ENCODE measurements around the gene KCNQ1. TPM values are rescaled to one million over a fixed set of nuclear protein-coding genes. Genes with fewer than 3 reads are reported as not detected.

Gene KCNQ1, protein sequence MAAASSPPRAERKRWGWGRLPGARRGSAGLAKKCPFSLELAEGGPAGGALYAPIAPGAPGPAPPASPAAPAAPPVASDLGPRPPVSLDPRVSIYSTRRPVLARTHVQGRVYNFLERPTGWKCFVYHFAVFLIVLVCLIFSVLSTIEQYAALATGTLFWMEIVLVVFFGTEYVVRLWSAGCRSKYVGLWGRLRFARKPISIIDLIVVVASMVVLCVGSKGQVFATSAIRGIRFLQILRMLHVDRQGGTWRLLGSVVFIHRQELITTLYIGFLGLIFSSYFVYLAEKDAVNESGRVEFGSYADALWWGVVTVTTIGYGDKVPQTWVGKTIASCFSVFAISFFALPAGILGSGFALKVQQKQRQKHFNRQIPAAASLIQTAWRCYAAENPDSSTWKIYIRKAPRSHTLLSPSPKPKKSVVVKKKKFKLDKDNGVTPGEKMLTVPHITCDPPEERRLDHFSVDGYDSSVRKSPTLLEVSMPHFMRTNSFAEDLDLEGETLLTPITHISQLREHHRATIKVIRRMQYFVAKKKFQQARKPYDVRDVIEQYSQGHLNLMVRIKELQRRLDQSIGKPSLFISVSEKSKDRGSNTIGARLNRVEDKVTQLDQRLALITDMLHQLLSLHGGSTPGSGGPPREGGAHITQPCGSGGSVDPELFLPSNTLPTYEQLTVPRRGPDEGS
- 0.31 to 0.81 TPM (median 0.43 TPM) in 5 replicates for total RNA-seq (2022; extraction: Qiagen RNA extraction; ENCODE audit: low read depth)

DNA sequence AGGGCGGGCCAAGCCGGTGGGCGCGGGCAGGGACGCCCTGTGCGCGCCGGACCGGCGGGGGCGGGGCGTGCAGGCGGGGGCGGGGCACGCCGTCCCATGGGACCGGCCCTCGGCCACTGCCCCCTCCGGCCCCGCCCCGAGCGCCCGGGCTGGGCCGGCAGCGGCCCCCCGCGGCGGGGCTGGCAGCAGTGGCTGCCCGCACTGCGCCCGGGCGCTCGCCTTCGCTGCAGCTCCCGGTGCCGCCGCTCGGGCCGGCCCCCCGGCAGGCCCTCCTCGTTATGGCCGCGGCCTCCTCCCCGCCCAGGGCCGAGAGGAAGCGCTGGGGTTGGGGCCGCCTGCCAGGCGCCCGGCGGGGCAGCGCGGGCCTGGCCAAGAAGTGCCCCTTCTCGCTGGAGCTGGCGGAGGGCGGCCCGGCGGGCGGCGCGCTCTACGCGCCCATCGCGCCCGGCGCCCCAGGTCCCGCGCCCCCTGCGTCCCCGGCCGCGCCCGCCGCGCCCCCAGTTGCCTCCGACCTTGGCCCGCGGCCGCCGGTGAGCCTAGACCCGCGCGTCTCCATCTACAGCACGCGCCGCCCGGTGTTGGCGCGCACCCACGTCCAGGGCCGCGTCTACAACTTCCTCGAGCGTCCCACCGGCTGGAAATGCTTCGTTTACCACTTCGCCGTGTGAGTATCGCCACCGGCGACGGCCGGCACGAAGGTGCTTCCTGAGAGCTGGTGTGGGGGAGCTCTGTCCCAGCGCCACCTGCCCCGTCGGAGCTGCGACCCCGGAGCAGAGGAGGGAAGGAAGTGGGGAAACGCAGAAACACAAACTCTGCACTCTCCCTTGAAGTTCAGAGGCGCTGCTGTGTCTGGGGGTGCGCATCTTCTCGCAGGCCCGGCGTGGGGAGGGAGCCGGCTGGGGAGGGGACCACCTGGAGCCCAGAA, at the start of gene KCNQ1:
Gene KCNQ1, plus strand, starts transcription at position 188 of the 925 bp plus-strand sequence. Its CDS starts 91 bp downstream, at position 279.

DNA sequence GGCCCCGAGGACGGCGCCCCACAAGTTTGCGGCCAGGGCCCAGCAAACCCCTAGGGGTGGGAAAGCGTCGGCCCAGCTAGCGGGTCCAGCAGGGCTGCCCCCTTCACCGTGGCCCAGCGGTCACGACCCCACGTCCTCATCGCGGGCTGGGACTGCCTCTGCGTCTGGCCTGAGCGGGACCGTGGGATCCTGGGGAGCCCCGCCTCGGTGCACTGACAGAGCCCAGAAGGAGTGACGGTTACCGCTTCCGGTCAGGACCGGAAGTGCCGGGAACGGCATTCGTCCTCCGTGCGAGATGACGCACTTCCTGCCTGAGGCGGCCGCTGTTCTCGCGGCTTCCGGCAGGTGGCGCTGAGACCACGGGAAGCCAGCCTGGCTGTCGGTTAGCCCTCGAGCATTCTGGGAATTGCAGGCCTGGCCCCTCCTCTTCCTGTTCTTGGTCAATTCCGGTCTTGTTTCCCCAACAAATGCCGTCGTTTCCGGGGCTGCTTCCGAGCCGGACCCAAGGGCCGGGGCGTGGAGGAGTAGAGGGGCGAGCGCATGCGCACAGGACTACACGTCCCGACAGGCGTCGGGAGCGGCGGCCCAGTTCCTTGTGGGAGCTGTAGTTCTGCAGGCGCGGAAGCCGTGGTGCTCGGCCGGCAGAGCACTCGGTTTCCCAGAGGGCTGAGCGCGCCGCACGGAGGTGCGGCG, 44.6 kb upstream of the KCNQ1 start, which contains the start of gene TSSC4:
Gene TSSC4, plus strand, starts transcription at position 682 of the 693 bp plus-strand sequence. CDS start 1,884 bp downstream, outside the sequence.

DNA sequence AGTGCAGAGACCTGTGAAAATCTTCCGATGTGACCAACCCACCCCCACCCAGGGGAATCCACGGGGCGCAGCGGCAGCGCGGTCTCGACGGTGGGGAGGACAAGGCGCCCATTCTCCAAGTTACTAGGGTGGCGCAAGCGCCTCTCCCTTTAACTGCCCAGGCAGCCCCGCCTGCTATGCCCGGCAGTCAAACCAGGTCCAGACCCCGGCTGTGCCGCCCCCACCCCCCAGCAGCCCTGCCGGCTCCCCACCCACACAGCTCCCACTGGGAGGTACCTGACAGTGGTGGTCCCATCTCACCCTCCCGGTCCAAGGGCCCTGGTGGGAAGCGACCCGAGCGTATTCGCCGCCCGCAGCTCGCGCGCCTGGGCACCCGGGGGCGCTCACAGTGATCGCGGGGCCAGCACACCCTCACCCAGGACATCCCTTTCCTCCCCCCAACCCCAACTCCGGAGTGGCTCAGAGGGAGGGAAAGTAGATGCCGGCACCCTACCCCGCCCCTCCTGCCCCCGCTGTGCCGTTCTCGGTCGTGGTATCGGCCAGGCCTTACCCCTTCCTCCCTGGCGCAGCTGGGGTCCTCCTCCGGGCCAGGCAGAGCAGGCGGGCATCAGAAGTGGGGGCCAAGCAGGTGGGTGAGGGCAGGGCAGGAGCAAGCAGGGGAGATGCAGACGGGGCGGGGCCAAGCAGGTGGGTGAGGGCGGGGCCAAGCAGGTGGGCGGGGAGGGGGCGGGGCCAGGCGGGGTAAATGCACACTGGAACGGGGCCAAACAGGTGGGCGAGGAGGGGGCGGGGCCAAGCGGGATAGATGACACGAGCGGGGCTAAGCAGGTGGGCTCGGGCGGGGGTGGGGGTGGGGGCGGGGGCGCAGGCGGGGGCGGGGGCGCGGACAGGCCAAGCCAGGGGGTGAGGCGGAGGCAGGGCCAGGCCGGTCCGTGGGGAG, 657 bp upstream of the KCNQ1 start, which contains the start of gene TRPM5:
Gene TRPM5, minus strand, starts transcription at position 634 of the 940 bp plus-strand sequence. CDS start 21,478 bp downstream, outside the sequence.

DNA sequence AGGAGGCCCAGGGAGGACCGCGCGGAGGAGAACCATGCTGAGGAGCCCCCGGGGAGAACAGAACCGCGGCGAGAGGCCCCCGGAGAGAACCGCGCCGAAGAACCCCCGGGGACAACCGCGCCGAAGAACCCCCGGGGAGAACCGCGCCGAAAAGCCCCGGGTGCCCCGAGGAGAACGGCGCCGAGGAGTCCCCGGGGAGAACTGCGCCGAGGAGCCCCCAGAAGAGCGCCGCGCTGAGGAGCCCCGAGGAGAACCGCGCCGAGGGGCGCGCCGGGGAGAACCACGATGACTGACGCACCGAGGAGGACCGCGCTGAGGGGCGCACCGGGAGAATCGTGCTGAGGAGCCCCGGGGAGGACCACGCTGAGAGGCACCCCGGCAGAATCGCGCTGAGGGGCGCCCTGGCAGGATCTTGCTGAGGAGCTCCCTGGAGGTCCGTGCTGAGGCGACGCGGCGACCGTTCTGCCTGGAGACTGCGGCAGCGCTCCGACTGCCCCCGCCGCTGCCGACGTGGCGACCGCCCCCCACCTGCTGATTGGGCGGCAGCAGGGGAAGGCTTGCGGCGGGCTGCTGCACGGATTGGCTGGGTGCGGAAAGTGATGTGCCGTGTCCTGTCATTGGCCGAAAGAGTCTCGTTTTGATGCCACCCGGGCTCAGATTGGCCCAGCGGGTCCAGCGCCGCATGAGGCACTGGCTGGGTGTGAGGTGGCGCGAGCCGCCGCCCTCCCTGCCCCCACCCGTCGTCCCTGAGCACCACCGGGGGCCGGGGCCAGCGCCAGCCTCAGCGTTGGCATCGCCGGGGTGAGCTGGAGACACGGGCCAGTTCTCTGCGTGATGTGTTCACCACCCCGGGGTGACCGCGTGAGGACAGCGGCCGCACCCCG, 255.0 kb downstream of the KCNQ1 start, which contains the start of gene KCNQ1OT1:
Gene KCNQ1OT1, minus strand, starts transcription at position 464 of the 884 bp plus-strand sequence.

GRCh38 chr11:2885678-2886081, 440.9 kb downstream of the KCNQ1 start, which contains the start of gene CDKN1C:
TSS of gene CDKN1C (minus strand) at chr11:2885775. CDS start at chr11:2885456, 319 bp downstream.

Other genes with a start within 250 kb of the KCNQ1 start
- gene ASCL2, start 174.4 kb upstream of the KCNQ1 start, total RNA-seq (2022; extraction: Qiagen RNA extraction; ENCODE audit: low read depth) = 0.07 TPM in 1 of 5 replicates, not detected in the others
- not detected in 5 replicates for gene C11orf21, start 143.1 kb upstream of the KCNQ1 start, total RNA-seq (2022; extraction: Qiagen RNA extraction; ENCODE audit: low read depth)
- gene TSPAN32, start 143.0 kb upstream of the KCNQ1 start, total RNA-seq (2022; extraction: Qiagen RNA extraction; ENCODE audit: low read depth) = not detected in 5 replicates
- gene CD81, start 67.7 kb upstream of the KCNQ1 start, total RNA-seq (2022; extraction: Qiagen RNA extraction; ENCODE audit: low read depth) = 294 to 435 TPM (median 394 TPM) in 5 replicates
- gene TSSC4, start 44.3 kb upstream of the KCNQ1 start, total RNA-seq (2022; extraction: Qiagen RNA extraction; ENCODE audit: low read depth) = 46.7 to 79.0 TPM (median 67.0 TPM) in 5 replicates
- not detected in 5 replicates for gene TRPM5, start 494 bp upstream of the KCNQ1 start, total RNA-seq (2022; extraction: Qiagen RNA extraction; ENCODE audit: low read depth)

Data from A549 treated with GW870086 at 1 μM for 4 hours (cell line).